Peyer's patch (tissue), 4 donors: ENCODE measurements around the gene TRIP10. TPM values are rescaled to one million over a fixed set of nuclear protein-coding genes. Genes with fewer than 3 reads are reported as not detected.

Source experiments
- DNase-seq, 3 donors: peaks; one replicate each; pipeline ENCODE4 v3.0.0-alpha.2; 2017 to 2019
- H3K27ac ChIP-seq, 4 donors: fragments of 200-600 bp; sonication (generic); one replicate each; pipeline ENCODE4 v1.5.1; 2016 to 2019
- H3K27me3 ChIP-seq, 2 donors: fragments of 200-600 bp; sonication (generic); one replicate each; pipeline ENCODE4 v1.5.1; 2019
- H3K36me3 ChIP-seq, 3 donors: fragments of 200-600 bp; sonication (generic); one replicate each; pipeline ENCODE4 v1.5.1; 2016 to 2019
- H3K4me1 ChIP-seq, 4 donors: fragments of 200-600 bp; sonication (generic); one replicate each; pipeline ENCODE4 v1.5.1; 2016 to 2019
- H3K4me3 ChIP-seq, 4 donors: fragments of 200-600 bp; sonication (generic); 1 replicate in 3 of 4; 2 replicates in 1 of 4; pipeline ENCODE4 v1.5.1; 2016 to 2019; ENCODE audit warnings: mild to moderate bottlenecking in 1 of 4
- H3K9me3 ChIP-seq, 4 donors: fragments of 200-600 bp; sonication (generic); one replicate each; pipeline ENCODE4 v1.5.1; 2016 to 2019; ENCODE audit warnings: mild to moderate bottlenecking in 1 of 4
- CTCF ChIP-seq, 6 experiments: fragments of 450-650 bp in 4 of 6; fragments of 200-600 bp in 2 of 6; sonication (generic) in 1 of 6; IDR thresholded peaks; one replicate each; pipeline ENCODE4 v1.5.1; 2017 to 2019; ENCODE audit warnings: antibody characterized with exemption in 6 of 6, mild to moderate bottlenecking in 3 of 6, moderate library complexity in 1 of 6
- POLR2A ChIP-seq, 2 donors: fragments of 450-650 bp; IDR thresholded peaks; one replicate each; pipeline ENCODE4 v1.5.1; 2017; ENCODE audit warnings: antibody characterized with exemption in 2 of 2, mild to moderate bottlenecking in 2 of 2, moderate library complexity in 2 of 2
- total RNA-seq, 4 donors: library from RNA; depleted of rRNA; stranded (reverse); fragments of >200 nt; gene quantifications; one replicate each; pipeline ENCODE4 v1.1.0, GENCODE V29; 2016

The TRIP10 gene
- total RNA-seq, 4 donors from 2014 or later, result 30.1 to 314 (median 81.5) TPM

GRCh38 chr19:6737284-6737872, 2.1 kb upstream of the TRIP10 start, which contains the start of gene GPR108:
TSS of gene GPR108 (minus strand) at chr19:6737580. CDS start at chr19:6737576, 4 bp downstream.
- H3K9me3 ChIP-seq, result no peaks in the 10 kb centered on the region
- DNase-seq, result peak; percentile 99 to 100 (median 99)
- H3K36me3 ChIP-seq, result peaks cover 0 to 19% (median 0%) of the 10 kb centered on the region in 3 donors
- TF ChIP-seq CTCF (IDR thresholded peaks at IDR 0.05) (no peak), POLR2A (IDR thresholded peaks at IDR 0.05) (peak; percentile 39 to 60)
- peaks cover 0 to 36% (median 25%) of the 10 kb centered on the region in 4 donors for H3K4me1 ChIP-seq
- no peaks in the 10 kb centered on the region for H3K27me3 ChIP-seq
- peak within 1 kb of the TSS; percentile 67 to 93 (median 86) for H3K4me3 ChIP-seq
- peak within 1 kb of the TSS; percentile 93 to 97 (median 96) for H3K27ac ChIP-seq

DNA sequence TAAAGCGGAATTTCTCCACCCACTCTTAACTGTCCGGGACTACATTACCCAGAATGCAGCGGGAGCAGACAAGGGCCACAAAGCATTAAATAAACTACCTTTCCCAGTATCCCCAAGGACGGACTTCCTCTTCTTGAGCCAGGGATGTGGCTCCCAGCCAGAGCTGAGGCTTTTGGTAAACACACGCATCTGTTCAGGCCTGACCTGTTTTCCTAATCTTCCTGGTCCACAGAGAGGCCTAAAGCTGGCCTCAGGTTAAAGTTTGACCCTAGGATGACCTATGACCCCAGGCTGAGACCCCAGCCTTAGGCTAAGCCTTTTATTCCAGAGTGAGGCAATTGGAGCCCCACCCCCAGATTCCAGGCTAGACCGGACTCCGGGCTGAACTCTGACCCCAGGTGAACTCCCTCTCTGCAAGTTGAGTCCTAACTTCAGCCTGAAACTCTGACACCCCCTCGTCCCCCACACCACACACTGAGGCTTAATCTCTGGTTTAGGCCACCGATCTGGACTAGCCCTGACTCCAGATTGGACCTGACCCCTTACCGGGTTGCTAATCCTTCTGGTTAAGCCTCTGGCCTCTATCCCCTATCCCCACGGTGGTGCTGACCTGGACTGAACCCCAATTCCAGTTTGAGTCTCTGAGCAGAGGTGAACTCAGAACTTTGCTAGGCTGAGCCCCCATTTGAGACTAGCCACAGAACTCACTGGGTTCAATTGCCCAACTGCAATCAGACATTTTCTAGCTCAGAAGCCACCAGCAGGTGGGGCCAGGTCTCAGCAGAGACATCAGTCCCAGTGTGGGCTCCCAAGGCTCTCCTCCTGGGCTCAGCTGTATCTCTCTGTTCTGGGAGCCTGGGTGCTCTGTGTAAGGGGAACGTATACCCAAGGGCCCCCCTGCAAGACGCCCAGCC, 1.4 kb upstream of the TRIP10 start:
- TF ChIP-seq POLR2A (IDR thresholded peaks at IDR 0.05), result peak in 1 of 2 donors; percentile 49
- peak; percentile 54 to 90 (median 83) for TF ChIP-seq CTCF (IDR thresholded peaks at IDR 0.05)

GRCh38 chr19:6738787-6739389, 592 bp upstream of the TRIP10 start:
- Histone ChIP-seq H3K36me3 (peaks cover 0 to 17% (median 0%) of the 10 kb centered on the region in 3 donors), H3K4me3 (peak overlapping the region; percentile 29 to 88 (median 60)), H3K4me1 (peaks cover 0 to 37% (median 25%) of the 10 kb centered on the region in 4 donors), H3K27me3 (no peaks in the 10 kb centered on the region), H3K27ac (peak overlapping the region; percentile 86 to 95 (median 94)), H3K9me3 (no peaks in the 10 kb centered on the region)
- TF ChIP-seq POLR2A (IDR thresholded peaks at IDR 0.05), result no peak
- no peak for TF ChIP-seq CTCF (IDR thresholded peaks at IDR 0.05)
- DNase-seq, result peak; percentile 32 to 74 (median 70)

More for the DNA sequence above, 1.4 kb upstream of the TRIP10 start:
- peak; percentile 90 to 98 (median 97) for DNase-seq
- H3K36me3 ChIP-seq, result peaks cover 0 to 17% (median 0%) of the 10 kb centered on the region in 3 donors
- H3K27ac ChIP-seq, result peak overlapping the region; percentile 86 to 95 (median 94)
- no peaks in the 10 kb centered on the region for H3K9me3 ChIP-seq
- H3K27me3 ChIP-seq, result no peaks in the 10 kb centered on the region
- H3K4me1 ChIP-seq, result peaks cover 0 to 36% (median 25%) of the 10 kb centered on the region in 4 donors
- H3K4me3 ChIP-seq, result peak overlapping the region in 3 of 4 donors; percentile 37 to 88 (median 82)

DNA sequence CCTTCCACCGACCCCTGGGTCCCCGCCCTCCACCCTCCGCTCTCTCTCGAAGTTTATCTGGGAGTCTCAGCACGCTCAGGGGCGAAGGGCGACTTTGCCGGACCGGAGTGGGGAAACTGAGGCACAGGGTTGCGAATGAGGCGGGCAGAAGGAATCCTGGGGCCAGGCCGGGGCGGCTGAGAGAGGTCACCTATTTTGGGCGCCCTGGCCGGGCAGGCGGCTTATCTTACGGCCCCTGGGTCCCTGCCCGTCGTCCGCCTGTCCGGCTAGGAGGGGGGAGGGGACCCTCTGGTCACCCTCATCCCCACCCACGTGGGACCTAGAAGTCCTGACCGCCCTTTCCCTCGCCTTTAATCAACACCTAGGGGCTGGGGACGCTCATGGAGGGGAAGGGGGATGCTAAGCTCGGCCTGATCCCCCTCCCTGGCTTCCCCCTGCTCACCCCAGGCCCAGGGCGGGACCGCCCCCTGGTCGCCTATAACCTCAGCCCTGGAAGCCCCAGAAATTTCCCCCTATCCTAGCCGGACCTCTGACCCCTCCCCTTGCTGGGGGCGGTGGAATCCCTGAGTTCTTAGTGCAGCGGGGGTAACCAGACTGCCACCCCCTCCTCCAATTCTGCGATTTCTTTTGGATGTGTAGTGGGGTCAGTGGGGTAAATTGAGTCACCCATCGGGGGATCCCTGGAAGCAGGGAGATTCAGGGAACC, 556 bp downstream of the TRIP10 start:
- H3K36me3 ChIP-seq, result peaks cover 0 to 19% (median 0%) of the 10 kb centered on the region in 3 donors
- TF ChIP-seq POLR2A (IDR thresholded peaks at IDR 0.05) (no peak), CTCF (IDR thresholded peaks at IDR 0.05) (no peak)
- peak overlapping the region; percentile 85 to 95 (median 94) for H3K27ac ChIP-seq
- H3K4me1 ChIP-seq, result peaks cover 0 to 49% (median 25%) of the 10 kb centered on the region in 4 donors
- H3K27me3 ChIP-seq, result no peaks in the 10 kb centered on the region
- H3K4me3 ChIP-seq, result peak overlapping the region; percentile 61 to 88 (median 77)
- DNase-seq, result peak; percentile 34 to 65 (median 57)
- H3K9me3 ChIP-seq, result no peaks in the 10 kb centered on the region
